GM19452 (cell line): Measurements from ENCODE around the gene LRIG1.

Source experiments
- ATAC-seq: cut with Tn5 transposase; IDR thresholded peaks from one replicate; pipeline ENCODE4 v1.9.1; 2021; ENCODE audit not compliant: unreplicated experiment

LRIG1 gene

DNA sequence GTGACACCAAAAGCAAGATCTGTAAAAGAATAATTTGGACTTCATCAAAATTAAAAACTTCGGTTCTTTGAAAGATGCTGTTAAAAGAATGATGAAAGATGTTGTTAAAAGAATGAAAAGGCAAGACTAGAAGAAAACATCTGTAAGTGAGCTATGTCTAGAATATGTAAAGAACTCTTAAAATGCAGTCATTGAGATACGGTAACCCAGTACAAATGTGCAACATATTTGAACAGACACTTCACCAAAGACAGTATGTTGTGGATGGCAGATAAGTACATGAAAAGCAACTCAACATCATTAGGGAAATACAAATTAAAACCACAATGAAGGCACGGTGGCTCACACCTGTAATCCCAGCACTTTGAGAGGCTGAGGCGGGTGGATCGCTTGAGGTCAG is 139.5 kb downstream of the LRIG1 start:
- no peak for ATAC-seq

DNA sequence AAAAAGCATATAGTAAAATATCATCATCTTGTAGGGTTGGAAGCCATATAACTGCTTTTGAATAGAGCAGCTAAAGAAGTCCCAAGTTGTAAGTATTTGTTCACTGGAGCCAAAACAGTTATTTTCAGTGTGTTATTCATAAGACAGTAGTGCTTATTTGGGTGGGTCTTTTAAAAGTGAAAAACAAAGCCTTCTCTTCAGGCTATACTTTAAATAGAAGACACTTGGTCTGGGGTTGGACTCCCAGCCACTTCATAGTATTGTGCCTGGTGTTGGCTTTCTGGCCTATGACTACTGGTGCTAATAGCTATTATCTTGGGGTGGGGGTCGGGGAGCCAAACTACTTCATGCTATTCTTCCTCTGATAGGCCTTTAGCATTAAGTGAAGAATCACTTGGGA is 144.8 kb downstream of the LRIG1 start:
- ATAC-seq = no peak

- ATAC-seq = no peak
Measured at GRCh38 chr3:66355394-66355793, 145.4 kb downstream of the LRIG1 start.

GRCh38 chr3:66354001-66354400 is 146.8 kb downstream of the LRIG1 start:
- ATAC-seq = no peak

- no peak for ATAC-seq
Measured at GRCh38 chr3:66353530-66353929, 147.3 kb downstream of the LRIG1 start.

DNA sequence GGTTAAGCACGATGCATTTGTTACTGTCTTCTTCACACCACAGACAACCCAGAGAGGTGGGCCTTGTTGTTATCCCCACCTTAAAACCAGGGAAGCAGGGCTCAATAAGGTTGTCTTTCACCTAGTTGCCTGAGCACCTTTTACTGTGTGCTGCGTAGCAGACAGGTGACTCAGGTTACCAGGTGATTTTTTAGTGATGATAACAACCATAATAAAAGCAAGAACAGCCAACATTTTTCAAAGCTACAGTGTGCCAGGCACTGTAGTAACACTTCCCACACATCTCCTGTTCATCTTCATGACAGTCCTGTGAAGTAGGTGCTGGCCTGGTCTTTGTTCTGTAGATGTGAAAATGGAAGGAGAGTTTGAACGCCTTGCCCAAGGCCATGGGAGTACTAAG is 147.8 kb downstream of the LRIG1 start:
- no peak for ATAC-seq

DNA sequence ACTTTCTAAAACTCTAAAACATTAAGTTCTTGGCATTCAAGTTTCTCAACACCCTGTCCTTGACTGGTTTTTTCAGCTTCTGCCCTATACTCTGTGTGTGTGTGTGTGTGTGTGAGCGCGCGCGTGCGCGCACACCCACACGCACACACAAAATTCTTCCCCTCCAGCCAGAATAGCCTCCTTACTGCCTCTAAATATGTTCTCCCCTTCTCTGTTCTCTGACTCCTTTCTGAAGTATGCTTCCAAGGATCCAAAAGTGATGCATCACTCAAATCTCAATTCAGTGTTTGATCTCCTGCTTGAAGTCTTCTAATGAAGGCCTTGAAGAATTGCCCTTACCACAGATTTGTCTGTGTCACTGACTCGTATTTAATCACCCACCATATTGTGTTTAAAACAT is 150.2 kb downstream of the LRIG1 start:
- no peak for ATAC-seq

DNA sequence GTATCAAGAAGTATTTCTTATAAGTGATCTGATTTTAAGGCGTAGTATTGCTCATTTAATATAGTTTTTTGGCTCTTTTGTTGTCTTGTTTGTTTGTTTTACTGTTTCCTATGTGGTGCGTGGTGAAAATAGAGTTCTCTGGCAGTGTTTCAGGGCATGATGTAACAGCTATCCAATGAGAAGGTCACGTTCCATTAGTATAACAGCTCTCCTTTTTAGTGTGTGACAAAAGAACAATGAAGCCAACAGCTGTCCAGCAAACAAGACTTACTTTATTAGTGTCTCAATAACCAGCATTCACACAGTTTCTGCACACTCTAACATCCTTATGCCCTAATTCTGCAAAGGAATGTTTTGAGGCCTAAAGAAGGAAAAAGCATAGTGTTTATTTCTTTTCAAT is 152.1 kb downstream of the LRIG1 start:
- no peak for ATAC-seq

- no peak for ATAC-seq
Measured at GRCh38 chr3:66344848-66345578, 155.8 kb downstream of the LRIG1 start.

- ATAC-seq = no peak
Measured at GRCh38 chr3:66344391-66344811, 156.4 kb downstream of the LRIG1 start.

- no peak for ATAC-seq
Measured at GRCh38 chr3:66342717-66343356, 158.0 kb downstream of the LRIG1 start.

- no peak for ATAC-seq
Measured at GRCh38 chr3:66338927-66339326, 161.9 kb downstream of the LRIG1 start.

DNA sequence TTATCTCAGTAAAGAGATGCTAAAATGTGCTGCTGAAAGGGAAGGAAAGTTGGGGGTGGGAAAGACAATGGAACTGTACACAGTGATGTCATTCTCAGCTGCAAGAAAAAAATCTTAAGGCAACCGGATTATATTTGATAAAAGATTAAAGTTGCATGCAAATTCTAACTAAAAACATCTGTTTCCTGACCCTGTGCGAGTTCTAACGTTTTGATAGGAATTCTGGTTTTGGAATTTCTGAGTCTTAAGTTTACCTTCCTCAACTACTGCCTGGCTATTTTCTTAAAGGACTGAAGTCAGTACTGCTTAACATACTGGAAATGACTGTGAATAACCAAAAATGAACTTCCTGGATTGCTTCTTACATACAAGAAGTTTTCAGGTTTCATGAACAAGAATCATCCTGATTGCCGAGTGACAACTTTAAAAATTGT is 164.5 kb downstream of the LRIG1 start:
- ATAC-seq = no peak

DNA sequence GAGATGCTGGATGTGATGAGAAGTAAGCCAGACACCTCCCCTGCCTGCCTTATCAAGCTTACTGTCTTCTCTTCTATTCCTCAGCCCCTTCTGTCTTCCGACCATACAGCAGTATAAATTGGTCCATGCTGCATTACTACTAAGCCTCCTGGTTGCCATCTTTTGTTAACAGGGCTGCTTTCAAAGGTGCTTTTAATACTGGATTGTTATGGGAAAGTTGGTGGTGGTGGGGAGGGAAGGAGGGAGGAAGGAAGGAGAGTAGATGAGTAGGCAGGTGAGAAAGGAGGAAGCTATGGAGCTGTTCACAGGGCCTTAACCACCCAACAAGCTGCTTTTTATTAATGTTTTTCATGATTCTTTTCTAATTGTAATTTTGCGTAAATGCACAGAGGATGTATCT is 165.2 kb downstream of the LRIG1 start:
- ATAC-seq = no peak
